Fibroblast of lung (primary cell): ENCODE measurements around the gene EOLA2. TPM values are rescaled to one million over a fixed set of nuclear protein-coding genes. Genes with fewer than 3 reads are reported as not detected.

Experiments used
- DNase-seq, 2 donors: peaks; one replicate each; pipeline versions ENCODE4 v3.0.0 to v3.0.0-alpha.2; 2010; ENCODE audit warnings: low read depth in 2 of 2
- H2AFZ ChIP-seq: 2 replicates; pipeline ENCODE4 v1.5.1; 2012; ENCODE audit warnings: low read length, control low read depth, inconsistent platforms
- H3K27ac ChIP-seq: 2 replicates; pipeline ENCODE4 v1.5.1; 2011; ENCODE audit warnings: low read length, control low read depth; ENCODE audit not compliant: insufficient read depth
- H3K27me3 ChIP-seq: 2 replicates; pipeline ENCODE4 v1.5.1; 2011; ENCODE audit warnings: mild to moderate bottlenecking, low read length; ENCODE audit not compliant: control insufficient read depth, insufficient read depth
- H3K36me3 ChIP-seq: 2 replicates; pipeline ENCODE4 v1.5.1; 2011; ENCODE audit warnings: low read length; ENCODE audit not compliant: control insufficient read depth, insufficient read depth
- H3K4me1 ChIP-seq: 2 replicates; pipeline ENCODE4 v1.5.1; 2011; ENCODE audit warnings: low read length; ENCODE audit not compliant: control insufficient read depth, insufficient read depth; ENCODE audit errors: extremely low read depth
- H3K4me2 ChIP-seq: 2 replicates; pipeline ENCODE4 v1.5.1; 2011; ENCODE audit warnings: low read length, control low read depth; ENCODE audit not compliant: insufficient read depth; ENCODE audit errors: extremely low read depth
- H3K4me3 ChIP-seq, 4 experiments: fragments of 200-600 bp in 1 of 4; sonication (generic) in 1 of 4; replicated peaks in 1 of 4; 2 replicates each; pipeline ENCODE4 v1.5.1; 2011 to 2016; ENCODE audit warnings: low read length in 4 of 4, low read depth in 3 of 4, mild to moderate bottlenecking in 3 of 4, control low read depth in 2 of 4, inconsistent platforms in 1 of 4, mixed read lengths in 1 of 4; ENCODE audit not compliant: insufficient read depth in 1 of 4; ENCODE audit errors: control extremely low read depth in 1 of 4
- H3K79me2 ChIP-seq: 2 replicates; pipeline ENCODE4 v1.5.1; 2012; ENCODE audit warnings: mild to moderate bottlenecking, low read length, inconsistent platforms; ENCODE audit not compliant: control insufficient read depth, insufficient read depth
- H3K9ac ChIP-seq: 2 replicates; pipeline ENCODE4 v1.5.1; 2011; ENCODE audit warnings: mild to moderate bottlenecking, low read length, control low read depth; ENCODE audit not compliant: insufficient read depth
- H3K9me3 ChIP-seq: 2 replicates; pipeline ENCODE4 v1.5.1; 2012; ENCODE audit warnings: low read depth, low read length; ENCODE audit not compliant: control insufficient read depth, insufficient read depth
- H4K20me1 ChIP-seq: 2 replicates; pipeline ENCODE4 v1.5.1; 2011; ENCODE audit warnings: low read length; ENCODE audit not compliant: control insufficient read depth, insufficient read depth; ENCODE audit errors: extremely low read depth
- EZH2 ChIP-seq: IDR thresholded peaks from 2 replicates; pipeline ENCODE4 v1.5.1; 2012; ENCODE audit warnings: low read length, control low read depth, mild to moderate bottlenecking; ENCODE audit errors: missing control alignments
- polyA plus RNA-seq, 2 donors: library from polyadenylated mRNA; depleted of rRNA in 1 of 2; stranded (reverse) in 1 of 2; unstranded in 1 of 2; fragments of >200 nt; gene quantifications; 2 replicates each; pipeline ENCODE4 v1.2.1, GENCODE V29; 2011 to 2012; ENCODE audit warnings: missing spikeins in 1 of 2
- total RNA-seq: library from RNA; depleted of rRNA; stranded (reverse); fragments of >200 nt; gene quantifications from 2 replicates; pipeline ENCODE4 v1.2.1, GENCODE V29; 2014
- TF ChIP-seq, protein P1 (sequence below), 2 donors: IDR thresholded peaks in 1 of 2; conservative IDR thresholded peaks in 1 of 2; 1 replicate in 1 of 2; 2 replicates in 1 of 2; pipeline ENCODE4 v1.5.1; 2011 to 2012; ENCODE audit warnings: low read length in 2 of 2, control low read depth in 1 of 2, inconsistent platforms in 1 of 2, low read depth in 1 of 2, mild to moderate bottlenecking in 1 of 2

The EOLA2 gene
- total and polyA plus RNA-seq, 2 donors (not counting 1 experiment from before 2014, with no cell fraction given), result 17.2 to 31.6 TPM

DNA sequence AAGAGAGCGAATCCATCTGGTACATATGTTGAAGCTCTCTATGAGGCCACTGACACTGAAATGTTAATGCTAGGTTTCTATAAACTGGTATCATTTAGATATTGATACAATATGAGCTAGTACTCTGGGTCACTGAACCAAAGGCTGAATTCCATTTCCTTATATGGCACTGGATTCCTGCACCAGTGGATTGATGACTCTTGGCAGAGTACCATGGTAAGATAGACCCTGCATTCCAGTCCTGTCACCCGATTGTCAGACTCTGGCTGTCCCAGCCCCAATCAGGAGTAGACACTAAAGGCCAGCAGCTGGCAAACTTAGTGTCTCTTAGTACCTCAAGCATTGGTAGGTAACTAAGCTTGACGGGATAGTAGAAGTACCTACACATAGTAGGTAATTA is 44.0 kb upstream of the EOLA2 start:
- peak in 1 of 2 donors; percentile 18 for DNase-seq
- TF ChIP-seq EZH2, result no peak
- TF ChIP-seq, protein P1, sequence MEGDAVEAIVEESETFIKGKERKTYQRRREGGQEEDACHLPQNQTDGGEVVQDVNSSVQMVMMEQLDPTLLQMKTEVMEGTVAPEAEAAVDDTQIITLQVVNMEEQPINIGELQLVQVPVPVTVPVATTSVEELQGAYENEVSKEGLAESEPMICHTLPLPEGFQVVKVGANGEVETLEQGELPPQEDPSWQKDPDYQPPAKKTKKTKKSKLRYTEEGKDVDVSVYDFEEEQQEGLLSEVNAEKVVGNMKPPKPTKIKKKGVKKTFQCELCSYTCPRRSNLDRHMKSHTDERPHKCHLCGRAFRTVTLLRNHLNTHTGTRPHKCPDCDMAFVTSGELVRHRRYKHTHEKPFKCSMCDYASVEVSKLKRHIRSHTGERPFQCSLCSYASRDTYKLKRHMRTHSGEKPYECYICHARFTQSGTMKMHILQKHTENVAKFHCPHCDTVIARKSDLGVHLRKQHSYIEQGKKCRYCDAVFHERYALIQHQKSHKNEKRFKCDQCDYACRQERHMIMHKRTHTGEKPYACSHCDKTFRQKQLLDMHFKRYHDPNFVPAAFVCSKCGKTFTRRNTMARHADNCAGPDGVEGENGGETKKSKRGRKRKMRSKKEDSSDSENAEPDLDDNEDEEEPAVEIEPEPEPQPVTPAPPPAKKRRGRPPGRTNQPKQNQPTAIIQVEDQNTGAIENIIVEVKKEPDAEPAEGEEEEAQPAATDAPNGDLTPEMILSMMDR (conservative IDR thresholded peaks at IDR 0.05 in 1 of 2, IDR thresholded peaks at IDR 0.05 in 1 of 2; ENCODE audit: low read depth in 1 of 2, low read length in 2 of 2), result no peak
- no peak overlapping the region for H3K4me2 ChIP-seq

DNA sequence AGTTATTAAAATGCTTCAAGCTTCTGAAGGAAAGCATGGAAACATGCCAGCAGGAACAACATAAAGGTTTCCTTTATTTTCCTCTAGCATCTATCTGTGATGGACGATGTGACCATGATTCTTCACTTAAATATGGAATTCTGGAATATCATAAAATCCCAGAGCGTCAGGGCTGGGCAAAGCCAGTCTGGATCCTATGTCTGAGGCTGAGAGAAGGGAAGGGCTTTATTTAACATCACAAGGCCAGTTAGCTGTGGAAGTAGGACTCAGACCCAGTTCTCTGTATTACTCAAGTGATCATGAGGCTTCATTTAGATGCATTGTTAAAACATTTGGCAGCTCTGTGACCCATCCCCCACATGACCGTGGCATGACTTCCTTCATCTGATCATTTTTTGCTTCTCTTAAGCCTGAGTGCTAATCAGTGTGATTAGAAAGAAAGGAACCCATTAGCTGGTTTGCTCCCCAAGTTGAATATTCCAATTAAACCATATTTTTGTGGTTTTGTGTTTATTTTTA is 40.9 kb upstream of the EOLA2 start:
- Histone ChIP-seq H3K4me1 (no peaks in the 10 kb centered on the region), H3K4me2 (no peak overlapping the region), H3K27me3 (no peaks in the 10 kb centered on the region), H3K27ac (no peak overlapping the region), H3K4me3 (no peak overlapping the region), H3K9me3 (no peaks in the 10 kb centered on the region), H3K36me3 (no peaks in the 10 kb centered on the region), H3K79me2 (no peaks in the 10 kb centered on the region), H2AFZ (no peak overlapping the region), H4K20me1 (no peaks in the 10 kb centered on the region), H3K9ac (no peak overlapping the region)
- DNase-seq, result peak in 1 of 2 donors; percentile 9
- TF ChIP-seq, protein P1 (conservative IDR thresholded peaks at IDR 0.05 in 1 of 2, IDR thresholded peaks at IDR 0.05 in 1 of 2; ENCODE audit: low read depth in 1 of 2, low read length in 2 of 2), result no peak
- TF ChIP-seq EZH2, result no peak

More for the DNA sequence above, 44.0 kb upstream of the EOLA2 start:
- no peak overlapping the region for H3K27ac ChIP-seq
- no peaks in the 10 kb centered on the region for H3K36me3 ChIP-seq
- no peak overlapping the region for H2AFZ ChIP-seq
- H3K79me2 ChIP-seq, result no peaks in the 10 kb centered on the region
- no peaks in the 10 kb centered on the region for H3K4me1 ChIP-seq
- H4K20me1 ChIP-seq, result no peaks in the 10 kb centered on the region
- H3K9me3 ChIP-seq, result no peaks in the 10 kb centered on the region
- H3K9ac ChIP-seq, result no peak overlapping the region
- no peak overlapping the region for H3K4me3 ChIP-seq
- H3K27me3 ChIP-seq, result no peaks in the 10 kb centered on the region

DNA sequence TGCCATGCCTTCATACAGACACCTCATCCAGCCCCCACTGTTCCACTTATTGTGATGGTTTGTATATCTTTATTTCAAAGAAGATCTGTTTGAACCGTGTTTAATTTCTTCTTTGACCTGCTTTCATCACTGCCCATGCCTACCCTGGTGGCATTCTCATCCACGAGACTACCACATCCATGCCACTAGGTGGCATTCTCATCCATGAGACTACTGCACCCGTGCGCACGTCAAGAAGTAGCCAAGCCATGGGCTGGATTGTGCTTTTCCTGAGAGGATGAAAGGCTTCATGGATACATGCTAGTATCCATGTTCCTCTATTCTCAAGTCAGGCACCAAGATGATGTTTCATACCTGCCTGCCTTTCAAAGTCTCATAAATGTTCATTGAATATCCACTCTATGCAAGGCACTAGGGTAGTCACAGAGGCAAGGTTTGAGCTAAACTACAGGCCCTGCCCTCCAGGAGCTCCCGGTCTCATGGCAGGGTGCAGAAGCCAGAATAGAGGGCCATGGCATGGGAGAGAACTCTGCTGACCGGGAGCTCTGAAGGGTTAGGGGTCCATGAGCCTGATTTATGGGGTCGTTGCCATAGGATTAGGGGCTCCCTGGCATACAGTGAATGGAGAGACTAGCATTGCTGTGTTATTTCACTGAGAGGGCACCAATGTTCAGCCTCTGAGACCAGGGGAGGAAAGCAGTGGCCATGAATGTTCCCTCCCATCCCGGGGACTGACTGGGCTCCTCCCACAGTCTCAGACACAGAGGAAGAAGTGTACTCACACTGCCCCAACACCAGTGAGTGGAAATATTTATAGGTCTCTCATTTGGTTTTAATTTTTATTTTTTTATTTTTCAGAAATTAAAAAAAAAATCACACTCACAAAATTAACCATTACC is 24.8 kb upstream of the EOLA2 start:
- Histone ChIP-seq H3K9me3 (no peaks in the 10 kb centered on the region), H2AFZ (no peak overlapping the region), H3K27ac (no peak overlapping the region), H4K20me1 (no peaks in the 10 kb centered on the region), H3K4me3 (no peak overlapping the region), H3K36me3 (no peaks in the 10 kb centered on the region), H3K79me2 (no peaks in the 10 kb centered on the region), H3K9ac (no peak overlapping the region), H3K4me1 (no peaks in the 10 kb centered on the region), H3K4me2 (no peak overlapping the region), H3K27me3 (no peaks in the 10 kb centered on the region)
- DNase-seq, result peak; percentile 49 to 70
- TF ChIP-seq EZH2, result no peak
- TF ChIP-seq, protein P1 (conservative IDR thresholded peaks at IDR 0.05 in 1 of 2, IDR thresholded peaks at IDR 0.05 in 1 of 2; ENCODE audit: low read depth in 1 of 2, low read length in 2 of 2), result peak; percentile 70 to 72
